H9 (cell line): ENCODE measurements around the gene NEURL1B. TPM values are rescaled to one million over a fixed set of nuclear protein-coding genes. Genes with fewer than 3 reads are reported as not detected.

Experiments used
- DNase-seq: peaks from one replicate; pipeline ENCODE4 v3.0.0-alpha.2; 2017
- H2AFZ ChIP-seq: one replicate; pipeline ENCODE4 v1.6.1; 2013; ENCODE audit warnings: mild to moderate bottlenecking, low read length, control low read depth, moderate library complexity
- H2AK5ac ChIP-seq: 2 replicates; pipeline ENCODE4 v1.6.1; 2013; ENCODE audit warnings: low read length, control low read depth, mixed read lengths; ENCODE audit not compliant: insufficient read length
- H2BK120ac ChIP-seq: one replicate; pipeline ENCODE4 v1.6.1; 2013; ENCODE audit warnings: low read depth, mild to moderate bottlenecking, low read length, control low read depth, inconsistent platforms; ENCODE audit not compliant: poor library complexity, severe bottlenecking
- H2BK12ac ChIP-seq: 2 replicates; pipeline ENCODE4 v1.6.1; 2013; ENCODE audit warnings: low read length, control low read depth, mixed read lengths, low read depth; ENCODE audit not compliant: insufficient read length
- H2BK15ac ChIP-seq: 2 replicates; pipeline ENCODE4 v1.6.1; 2013; ENCODE audit warnings: low read depth, low read length, control low read depth
- H2BK20ac ChIP-seq: one replicate; pipeline ENCODE4 v1.6.1; 2013; ENCODE audit warnings: low read depth, mild to moderate bottlenecking, low read length, control low read depth, inconsistent platforms; ENCODE audit not compliant: poor library complexity, severe bottlenecking
- H2BK5ac ChIP-seq: 2 replicates; pipeline ENCODE4 v1.6.1; 2013; ENCODE audit warnings: low read length, control low read depth, mixed read lengths; ENCODE audit not compliant: insufficient read length
- H3K14ac ChIP-seq: 2 replicates; pipeline ENCODE4 v1.6.1; 2013; ENCODE audit warnings: low read length, control low read depth; ENCODE audit not compliant: insufficient read depth
- H3K18ac ChIP-seq: 2 replicates; pipeline ENCODE4 v1.6.1; 2013; ENCODE audit warnings: low read depth, mild to moderate bottlenecking, mixed read lengths, low read length, control low read depth; ENCODE audit not compliant: insufficient read length
- H3K23ac ChIP-seq: 2 replicates; pipeline ENCODE4 v1.6.1; 2013; ENCODE audit warnings: low read length, control low read depth, mixed read lengths, low read depth; ENCODE audit not compliant: insufficient read length
- H3K23me2 ChIP-seq: 2 replicates; pipeline ENCODE4 v1.6.1; 2013; ENCODE audit warnings: low read depth, mild to moderate bottlenecking, mixed read lengths, low read length, control low read depth; ENCODE audit not compliant: insufficient read length, poor library complexity, severe bottlenecking
- H3K27ac ChIP-seq: 2 replicates; pipeline ENCODE4 v1.5.1; 2013; ENCODE audit warnings: low read length, control low read depth, mixed read lengths, low read depth; ENCODE audit not compliant: insufficient read length
- H3K27me3 ChIP-seq: 2 replicates; pipeline ENCODE4 v1.6.1; 2013; ENCODE audit warnings: low read length, control low read depth, inconsistent platforms; ENCODE audit not compliant: insufficient read depth
- H3K4ac ChIP-seq: 2 replicates; pipeline ENCODE4 v1.6.1; 2013; ENCODE audit warnings: low read depth, mild to moderate bottlenecking, control low read depth, inconsistent platforms, low read length, moderate library complexity
- H3K4me1 ChIP-seq: 2 replicates; pipeline ENCODE4 v1.6.1; 2013; ENCODE audit warnings: low read length, control low read depth, inconsistent platforms; ENCODE audit not compliant: insufficient read depth
- H3K4me2 ChIP-seq: 2 replicates; pipeline ENCODE4 v1.6.1; 2013; ENCODE audit warnings: low read length, control low read depth, mixed read lengths; ENCODE audit not compliant: insufficient read length, insufficient read depth
- H3K56ac ChIP-seq: 2 replicates; pipeline ENCODE4 v1.6.1; 2013; ENCODE audit warnings: low read depth, mild to moderate bottlenecking, mixed read lengths, low read length, control low read depth; ENCODE audit not compliant: insufficient read length
- H3K79me1 ChIP-seq: 2 replicates; pipeline ENCODE4 v1.6.1; 2013; ENCODE audit warnings: low read depth, mild to moderate bottlenecking, moderate library complexity, low read length, control low read depth, inconsistent platforms; ENCODE audit not compliant: insufficient read depth, poor library complexity, severe bottlenecking
- H3K79me2 ChIP-seq: 2 replicates; pipeline ENCODE4 v1.6.1; 2013; ENCODE audit warnings: low read length, control low read depth, inconsistent platforms; ENCODE audit not compliant: insufficient read depth
- H3K9ac ChIP-seq: 2 replicates; pipeline ENCODE4 v1.6.1; 2013; ENCODE audit warnings: low read length, control low read depth, mixed read lengths; ENCODE audit not compliant: insufficient read length; ENCODE audit errors: extremely low read depth
- H3K9me3 ChIP-seq: one replicate; pipeline ENCODE4 v1.6.1; 2013; ENCODE audit warnings: low read depth, low read length, inconsistent platforms; ENCODE audit not compliant: control insufficient read depth
- H3T11ph ChIP-seq: one replicate; pipeline ENCODE4 v1.6.1; 2013; ENCODE audit warnings: mild to moderate bottlenecking, low read length, control low read depth, inconsistent platforms
- H4K20me1 ChIP-seq: one replicate; pipeline ENCODE4 v1.6.1; 2013; ENCODE audit not compliant: control insufficient read depth, insufficient read length, insufficient read depth
- H4K5ac ChIP-seq: 2 replicates; pipeline ENCODE4 v1.6.1; 2013; ENCODE audit warnings: low read depth, mild to moderate bottlenecking, mixed read lengths, low read length, control low read depth; ENCODE audit not compliant: insufficient read length
- H4K8ac ChIP-seq: replicated peaks from 2 replicates; pipeline ENCODE4 v1.6.1; 2013; ENCODE audit warnings: low read length, control low read depth, mixed read lengths, low read depth; ENCODE audit not compliant: insufficient read length
- H4K91ac ChIP-seq: 2 replicates; pipeline ENCODE4 v1.6.1; 2013; ENCODE audit warnings: low read depth, mild to moderate bottlenecking, moderate library complexity, mixed read lengths, low read length, control low read depth; ENCODE audit not compliant: insufficient read length
- H3K27ac Mint-ChIP-seq, 3 experiments: 2 replicates in 2 of 3; 3 replicates in 1 of 3; pipeline ENCODE4 v1.8.0; 2020 to 2021; ENCODE audit warnings: mixed read lengths in 3 of 3, mild to moderate bottlenecking in 1 of 3, moderate library complexity in 1 of 3
- H3K27me3 Mint-ChIP-seq: 2 replicates; pipeline ENCODE4 v1.8.0; 2021; ENCODE audit warnings: low read depth, mild to moderate bottlenecking, moderate library complexity, mixed read lengths
- H3K36me3 Mint-ChIP-seq, 3 experiments: 2 replicates in 2 of 3; 3 replicates in 1 of 3; pipeline ENCODE4 v1.8.0; 2020 to 2021; ENCODE audit warnings: low read depth in 3 of 3, mixed read lengths in 3 of 3; ENCODE audit not compliant: insufficient read depth in 1 of 3
- H3K4me1 Mint-ChIP-seq, 2 experiments: 2 replicates each; pipeline ENCODE4 v1.8.0; 2020; ENCODE audit warnings: mixed read lengths in 2 of 2
- H3K4me3 Mint-ChIP-seq, 2 experiments: 2 replicates in 1 of 2; 3 replicates in 1 of 2; pipeline ENCODE4 v1.8.0; 2020 to 2021; ENCODE audit warnings: mild to moderate bottlenecking in 2 of 2, mixed read lengths in 2 of 2, moderate library complexity in 1 of 2
- H3K9me3 Mint-ChIP-seq, 2 experiments: 2 replicates in 1 of 2; 3 replicates in 1 of 2; pipeline ENCODE4 v1.8.0; 2020; ENCODE audit warnings: mild to moderate bottlenecking in 2 of 2, mixed read lengths in 2 of 2, moderate library complexity in 1 of 2
- WGBS: extraction: QIAGEN DNeasy Blood & Tissue Kit; methylation state at CpG from one replicate; pipeline ENCODE4 v1.1.7; 2013; ENCODE audit warnings: missing lambda C conversion rate, low lambda C conversion rate, mixed read lengths; ENCODE audit not compliant: insufficient read length; ENCODE audit errors: extremely low coverage; 5-methylcytosine and 5-hydroxymethylcytosine counted together
- total RNA-seq: library from RNA; stranded (reverse); gene quantifications from 2 replicates; pipeline ENCODE4 v1.2.1, GENCODE V29; 2021
- TF ChIP-seq, protein P1 (sequence below): fragments of 200-600 bp; sonication (generic); conservative IDR thresholded peaks from 3 replicates; pipeline ENCODE4 v1.8.0; 2021; ENCODE audit warnings: antibody characterized with exemption, mild to moderate bottlenecking

Gene NEURL1B
- total RNA-seq, 1 experiment from 2014 or later = 3.6 TPM

DNA sequence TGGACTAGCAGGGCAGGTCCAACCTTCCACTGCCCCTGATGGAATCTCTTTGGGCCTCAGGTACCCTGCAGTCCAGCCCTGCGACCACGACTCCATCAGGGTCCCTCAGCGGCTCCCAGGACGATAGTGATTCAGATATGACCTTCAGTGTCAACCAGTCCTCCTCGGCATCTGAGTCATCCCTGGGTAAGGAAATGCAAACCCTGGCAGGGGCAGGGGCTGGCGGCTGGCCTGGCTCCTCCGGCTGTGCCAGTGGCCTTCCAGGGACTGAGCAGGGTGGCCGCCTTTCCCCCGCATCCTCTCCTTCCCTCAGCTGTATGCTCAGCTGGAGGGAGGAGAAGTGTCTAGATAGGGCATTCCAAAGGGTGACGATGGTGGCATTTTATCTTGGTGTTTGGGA, 45.0 kb downstream of the NEURL1B start:
- Histone ChIP-seq H3K27me3 (no peaks in the 10 kb centered on the region; the same call in 1 of the 2 replicates), H3K4ac (no peak overlapping the region), H2BK12ac (no peak overlapping the region), H3K79me1 (no peaks in the 10 kb centered on the region), H3K79me2 (no peaks in the 10 kb centered on the region), H3K4me2 (no peak overlapping the region), H3K27ac (no peak overlapping the region), H3K23ac (no peak overlapping the region), H3K9me3 (no peaks in the 10 kb centered on the region), H4K91ac (no peak overlapping the region), H2BK20ac (no peak overlapping the region), H3K23me2 (no peaks in the 10 kb centered on the region), H3K56ac (no peak overlapping the region), H2BK120ac (no peak overlapping the region), H3K14ac (no peak overlapping the region), H2BK15ac (no peak overlapping the region), H4K5ac (no peak overlapping the region), H3K9ac (no peak overlapping the region), H4K20me1 (no peaks in the 10 kb centered on the region), H3K18ac (no peak overlapping the region), H2BK5ac (no peak overlapping the region), H4K8ac (no peak overlapping the region), H3T11ph (no peak overlapping the region), H2AFZ (no peak overlapping the region), H2AK5ac (no peak overlapping the region), H3K4me1 (no peaks in the 10 kb centered on the region)
- DNase-seq = no peak
- Mint-ChIP-seq H3K27me3 (peaks cover 35% of the 10 kb centered on the region), H3K27ac (no peak overlapping the region), H3K4me1 (peaks cover 4 to 12% of the 10 kb centered on the region in 2 experiments), H3K4me3 (no peak overlapping the region), H3K36me3 (peaks cover 2 to 17% (median 2%) of the 10 kb centered on the region in 3 experiments; a peak in 2 of 7 replicates), H3K9me3 (no peaks in the 10 kb centered on the region)
- TF ChIP-seq, protein P1, sequence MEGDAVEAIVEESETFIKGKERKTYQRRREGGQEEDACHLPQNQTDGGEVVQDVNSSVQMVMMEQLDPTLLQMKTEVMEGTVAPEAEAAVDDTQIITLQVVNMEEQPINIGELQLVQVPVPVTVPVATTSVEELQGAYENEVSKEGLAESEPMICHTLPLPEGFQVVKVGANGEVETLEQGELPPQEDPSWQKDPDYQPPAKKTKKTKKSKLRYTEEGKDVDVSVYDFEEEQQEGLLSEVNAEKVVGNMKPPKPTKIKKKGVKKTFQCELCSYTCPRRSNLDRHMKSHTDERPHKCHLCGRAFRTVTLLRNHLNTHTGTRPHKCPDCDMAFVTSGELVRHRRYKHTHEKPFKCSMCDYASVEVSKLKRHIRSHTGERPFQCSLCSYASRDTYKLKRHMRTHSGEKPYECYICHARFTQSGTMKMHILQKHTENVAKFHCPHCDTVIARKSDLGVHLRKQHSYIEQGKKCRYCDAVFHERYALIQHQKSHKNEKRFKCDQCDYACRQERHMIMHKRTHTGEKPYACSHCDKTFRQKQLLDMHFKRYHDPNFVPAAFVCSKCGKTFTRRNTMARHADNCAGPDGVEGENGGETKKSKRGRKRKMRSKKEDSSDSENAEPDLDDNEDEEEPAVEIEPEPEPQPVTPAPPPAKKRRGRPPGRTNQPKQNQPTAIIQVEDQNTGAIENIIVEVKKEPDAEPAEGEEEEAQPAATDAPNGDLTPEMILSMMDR = no peak
- WGBS = no CpG with 5 or more reads among the region's 10 CpGs
